Cardiac muscle cell (in vitro differentiated cells and primary cell): ENCODE measurements around the gene SMIM36. TPM values are rescaled to one million over a fixed set of nuclear protein-coding genes. Genes with fewer than 3 reads are reported as not detected.
"Not testable (repeated sequence)": the region's sequence is repeated elsewhere in the genome, so short reads cannot be mapped to it uniquely, and the experiment has no call there.

Source experiments
- DNase-seq, 2 donors: peaks; one replicate each; pipeline versions ENCODE4 v3.0.0 to v3.0.0-alpha.2; 2010 to 2017; ENCODE audit warnings: low read depth in 1 of 2, low spot score in 1 of 2
- H3K27ac ChIP-seq: fragments of 200-600 bp; sonication (generic); 2 replicates; pipeline ENCODE4 v1.5.1; 2016
- H3K27me3 ChIP-seq: fragments of 200-600 bp; sonication (generic); 2 replicates; pipeline ENCODE4 v1.6.0; 2016; ENCODE audit warnings: control low read depth
- H3K36me3 ChIP-seq: fragments of 200-600 bp; sonication (generic); 2 replicates; pipeline ENCODE4 v1.5.1; 2016; ENCODE audit warnings: control low read depth
- H3K4me1 ChIP-seq: fragments of 200-600 bp; sonication (generic); 2 replicates; pipeline ENCODE4 v1.8.1; 2017; ENCODE audit warnings: low read depth, mild to moderate bottlenecking, mixed run types
- H3K4me3 ChIP-seq: fragments of 200-600 bp; sonication (generic); 2 replicates; pipeline ENCODE4 v1.5.1; 2016; ENCODE audit warnings: mild to moderate bottlenecking
- H3K9me3 ChIP-seq: fragments of 200-600 bp; sonication (generic); 2 replicates; pipeline ENCODE4 v1.5.1; 2017; ENCODE audit warnings: low read depth, mild to moderate bottlenecking, control low read depth
- CTCF ChIP-seq: IDR thresholded peaks from 2 replicates; pipeline ENCODE4 v1.5.1; 2012; ENCODE audit warnings: low read depth, mild to moderate bottlenecking, low read length
- polyA plus RNA-seq: library from polyadenylated mRNA; unstranded; fragments of >200 nt; fragmentation: Nextera tagmentation; extraction: Ambion mirVana; gene quantifications from 2 replicates; pipeline ENCODE4 v1.2.1, GENCODE V29; 2016
- total RNA-seq: library from RNA; depleted of rRNA; stranded (reverse); fragments of >200 nt; gene quantifications from 2 replicates; pipeline ENCODE4 v1.2.3, GENCODE V29; 2016

The SMIM36 gene
- total and polyA plus RNA-seq, 2 experiments from 2014 or later, result not detected

- Histone ChIP-seq H3K27ac (peak overlapping the region; percentile 72), H3K4me3 (no peak overlapping the region), H3K9me3 (no peaks in the 10 kb centered on the region), H3K27me3 (no peaks in the 10 kb centered on the region), H3K36me3 (peaks cover 79% of the 10 kb centered on the region), H3K4me1 (peaks cover 15% of the 10 kb centered on the region)
- TF ChIP-seq CTCF, result no peak
- no peak for DNase-seq
Observed at GRCh38 chr17:55409030-55409800, 102.0 kb downstream of the SMIM36 start.

- Histone ChIP-seq H3K9me3 (no peaks in the 10 kb centered on the region), H3K4me3 (no peak overlapping the region), H3K36me3 (peaks cover 77% of the 10 kb centered on the region), H3K27ac (no peak overlapping the region), H3K4me1 (peaks cover 16% of the 10 kb centered on the region), H3K27me3 (no peaks in the 10 kb centered on the region)
- no peak for TF ChIP-seq CTCF
- DNase-seq, result peak in 1 of 2 donors; percentile 67
Observed at GRCh38 chr17:55407641-55408566, 103.3 kb downstream of the SMIM36 start.

- H3K27ac ChIP-seq, result no peak overlapping the region
- no peak for TF ChIP-seq CTCF
- no peaks in the 10 kb centered on the region for H3K9me3 ChIP-seq
- no peak overlapping the region for H3K4me3 ChIP-seq
- peaks cover 75% of the 10 kb centered on the region for H3K36me3 ChIP-seq
- no peaks in the 10 kb centered on the region for H3K27me3 ChIP-seq
- H3K4me1 ChIP-seq, result peaks cover 7% of the 10 kb centered on the region
- no peak for DNase-seq
Observed at GRCh38 chr17:55405600-55405999, 105.7 kb downstream of the SMIM36 start.

- H3K4me3 ChIP-seq, H3K9me3 ChIP-seq, DNase-seq, H3K27me3 ChIP-seq, H3K4me1 ChIP-seq: not testable (repeated sequence)
- peaks cover 69% of the 10 kb centered on the region for H3K36me3 ChIP-seq
- H3K27ac ChIP-seq, result peak overlapping the region; percentile 40
Observed at GRCh38 chr17:55404197-55404596, 107.1 kb downstream of the SMIM36 start.

- DNase-seq, result peak in 1 of 2 donors; percentile 25
- Histone ChIP-seq H3K27ac (no peak overlapping the region), H3K9me3 (no peaks in the 10 kb centered on the region), H3K4me3 (no peak overlapping the region), H3K36me3 (peaks cover 51% of the 10 kb centered on the region), H3K4me1 (peaks cover 5% of the 10 kb centered on the region), H3K27me3 (no peaks in the 10 kb centered on the region)
- no peak for TF ChIP-seq CTCF
Observed at GRCh38 chr17:55402374-55402773, 108.9 kb downstream of the SMIM36 start.

Other genes starting within 250 kb of the SMIM36 start
- gene HLF, start 246.5 kb downstream of the SMIM36 start, total RNA-seq, result 0.28 and 0.74 TPM in 2 replicates
- 0.29 TPM in 1 of 2 replicates, not detected in the other for gene HLF, start 246.5 kb downstream of the SMIM36 start, polyA plus RNA-seq
- gene MMD, start 89.6 kb downstream of the SMIM36 start, total RNA-seq, result 65.3 and 112 TPM in 2 replicates
- gene MMD, start 89.6 kb downstream of the SMIM36 start, polyA plus RNA-seq, result 85.0 and 112 TPM in 2 replicates
- 0.39 and 0.85 TPM in 2 replicates for gene TMEM100, start 211.4 kb upstream of the SMIM36 start, total RNA-seq
- 1.2 TPM in 1 of 2 replicates, not detected in the other for gene TMEM100, start 211.4 kb upstream of the SMIM36 start, polyA plus RNA-seq
- gene PCTP, start 239.6 kb upstream of the SMIM36 start, total RNA-seq, result 20.9 and 28.5 TPM in 2 replicates
- gene PCTP, start 239.6 kb upstream of the SMIM36 start, polyA plus RNA-seq, result 23.4 and 29.1 TPM in 2 replicates